ENCODE data around the gene PROM2.

The PROM2 gene

GRCh38 chr2:95283562-95283961 is 9.3 kb downstream of the PROM2 start:
- in situ Hi-C loops (cut with MboI; ENCODE audit: low sequenced_read_pairs), result no loop called here

GRCh38 chr2:95284886-95285541 is 10.8 kb downstream of the PROM2 start:
- in situ Hi-C loops (cut with MboI; ENCODE audit: low sequenced_read_pairs), result no loop called here

- in situ Hi-C loops (cut with MboI; ENCODE audit: low sequenced_read_pairs), result no loop called here
These were observed 11.3 kb downstream of the PROM2 start for GRCh38 chr2:95285542-95285932.

GRCh38 chr2:95287336-95287735 is 13.1 kb downstream of the PROM2 start:
- in situ Hi-C loops (cut with MboI; ENCODE audit: low sequenced_read_pairs), result no loop called here

- in situ Hi-C loops (cut with MboI; ENCODE audit: low sequenced_read_pairs), result no loop called here
These were observed 13.6 kb downstream of the PROM2 start for GRCh38 chr2:95287806-95288205.

GRCh38 chr2:95289253-95289652 is 15.0 kb downstream of the PROM2 start:
- in situ Hi-C loops (cut with MboI; ENCODE audit: low sequenced_read_pairs), result no loop called here

GRCh38 chr2:95291222-95291621 is 17.0 kb downstream of the PROM2 start:
- in situ Hi-C loops (cut with MboI; ENCODE audit: low sequenced_read_pairs), result no loop called here

GRCh38 chr2:95292623-95293260 is 18.5 kb downstream of the PROM2 start:
- in situ Hi-C loops (cut with MboI; ENCODE audit: low sequenced_read_pairs), result no loop called here

- in situ Hi-C loops (cut with MboI; ENCODE audit: low sequenced_read_pairs), result no loop called here
These were observed 20.5 kb downstream of the PROM2 start for GRCh38 chr2:95294579-95295250.

GRCh38 chr2:95295376-95295775 is 21.1 kb downstream of the PROM2 start:
- in situ Hi-C loops (cut with MboI; ENCODE audit: low sequenced_read_pairs), result no loop called here

GRCh38 chr2:95296011-95296410 is 21.8 kb downstream of the PROM2 start:
- in situ Hi-C loops (cut with MboI; ENCODE audit: low sequenced_read_pairs), result no loop called here

- in situ Hi-C loops (cut with MboI; ENCODE audit: low sequenced_read_pairs), result no loop called here
These were observed 22.7 kb downstream of the PROM2 start, which contains the start of gene KCNIP3 for GRCh38 chr2:95296880-95297487. Gene KCNIP3, plus strand, starts transcription at chr2:95297347. Its CDS starts 92 bp downstream, at chr2:95297439.

GRCh38 chr2:95297639-95298395 is 23.6 kb downstream of the PROM2 start:
- in situ Hi-C loops (cut with MboI; ENCODE audit: low sequenced_read_pairs), result no loop called here

- in situ Hi-C loops (cut with MboI; ENCODE audit: low sequenced_read_pairs), result no loop called here
These were observed 24.4 kb downstream of the PROM2 start for GRCh38 chr2:95298486-95299111.

GRCh38 chr2:95299961-95300360 is 25.7 kb downstream of the PROM2 start:
- in situ Hi-C loops (cut with MboI; ENCODE audit: low sequenced_read_pairs), result no loop called here

- in situ Hi-C loops (cut with MboI; ENCODE audit: low sequenced_read_pairs), result no loop called here
These were observed 26.2 kb downstream of the PROM2 start for GRCh38 chr2:95300450-95300849.

GRCh38 chr2:95301186-95301585 is 26.9 kb downstream of the PROM2 start:
- in situ Hi-C loops (cut with MboI; ENCODE audit: low sequenced_read_pairs), result no loop called here

GRCh38 chr2:95301876-95302641 is 27.8 kb downstream of the PROM2 start:
- in situ Hi-C loops (cut with MboI; ENCODE audit: low sequenced_read_pairs), result no loop called here

- in situ Hi-C loops (cut with MboI; ENCODE audit: low sequenced_read_pairs), result no loop called here
These were observed 29.1 kb downstream of the PROM2 start for GRCh38 chr2:95303191-95303919.

Data from HL-60/S4 treated with retinoic acid at 250 ng/mL for 4 days and 3 days (cell line).